ENCODE results near the gene OPA1. TPM values are rescaled to one million over a fixed set of nuclear protein-coding genes. Genes with fewer than 3 reads are reported as not detected.

The OPA1 gene
- total and polyA plus RNA-seq, 2 experiments from 2014 or later, result 24.9 to 89.9 TPM

- Histone ChIP-seq H3K4me3 (peak overlapping the region; percentile 88), H3K36me3 (ENCODE audit: insufficient read depth) (no peaks in the 10 kb centered on the region), H4K20me1 (replicated peaks; ENCODE audit: insufficient read depth) (peaks cover 4% of the 10 kb centered on the region; the same call in 1 of the 2 replicates), H3K4me2 (peak overlapping the region; percentile 99), H3K79me2 (replicated peaks; ENCODE audit: insufficient read depth) (peaks cover 55% of the 10 kb centered on the region), H3K27me3 (ENCODE audit: insufficient read depth) (peaks cover 7% of the 10 kb centered on the region), H2AFZ (peak overlapping the region; percentile 64; the same call in 1 of the 2 replicates), H3F3A (replicated peaks; ENCODE audit: low read depth) (no peaks in the 10 kb centered on the region), H3K27ac (ENCODE audit: low read depth) (peak overlapping the region; percentile 56; the same call in 1 of the 2 replicates), H3K9me2 (ENCODE audit: insufficient read depth) (0 out of 2 replicates have a peak, but pooled peaks cover 7% of the 10 kb centered on the region), H3K4me1 (ENCODE audit: insufficient read depth) (peaks cover 17% of the 10 kb centered on the region; the same call in 1 of the 2 replicates)
- TF ChIP-seq NANOG (IDR thresholded peaks at IDR 0.05; ENCODE audit: borderline replicate concordance) (no peak), ZNF462 (CRISPR knock-in tag; IDR thresholded peaks at IDR 0.05) (no peak), JUNB (IDR thresholded peaks at IDR 0.05; ENCODE audit: unreplicated experiment) (no peak), STAT1 (IDR thresholded peaks at IDR 0.05; ENCODE audit: unreplicated experiment) (no peak), ZNF114 (CRISPR knock-in tag; IDR thresholded peaks at IDR 0.05) (no peak), ETS1 (IDR thresholded peaks at IDR 0.05) (no peak), ZNF331 (CRISPR knock-in tag; IDR thresholded peaks at IDR 0.05; ENCODE audit: low read depth) (no peak), EZH2phosphoT487 (IDR thresholded peaks at IDR 0.05; ENCODE audit: unreplicated experiment) (no peak), POLR2AphosphoS5 (IDR thresholded peaks at IDR 0.05; ENCODE audit: low read depth) (no peak), REST (IDR thresholded peaks at IDR 0.05; ENCODE audit: unreplicated experiment) (no peak), EZH2 (IDR thresholded peaks at IDR 0.05; ENCODE audit: low read depth, unreplicated experiment) (no peak), CTCF (conservative IDR thresholded peaks at IDR 0.05; ENCODE audit: low read depth in 2 of 2) (no peak), CREB1 (CRISPR knock-in tag; IDR thresholded peaks at IDR 0.05; ENCODE audit: low read depth) (no peak)
- H3K27ac Mint-ChIP-seq, result peak overlapping the region; percentile 92
- peak overlapping the region; percentile 97 for H3K4me3 Mint-ChIP-seq
- no peaks in the 10 kb centered on the region; the same call in 2 of the 3 replicates for H3K9me3 Mint-ChIP-seq
- H3K4me1 Mint-ChIP-seq, result peaks cover 28% of the 10 kb centered on the region
- peaks cover 15% of the 10 kb centered on the region for H3K36me3 Mint-ChIP-seq (ENCODE audit: low read depth)
- DNase-seq (ENCODE audit: low spot score) (peak; percentile 35), ATAC-seq (peak; percentile 14)
- peaks cover 17% of the 10 kb centered on the region for H3K27me3 Mint-ChIP-seq (ENCODE audit: insufficient read depth, low read depth, poor library complexity)
Observed at GRCh38 chr3:193593668-193594030, 641 bp downstream of the OPA1 start.

All from GM23338 (cell line).